ENCODE results near the gene ANKIB1.

Gene ANKIB1

DNA sequence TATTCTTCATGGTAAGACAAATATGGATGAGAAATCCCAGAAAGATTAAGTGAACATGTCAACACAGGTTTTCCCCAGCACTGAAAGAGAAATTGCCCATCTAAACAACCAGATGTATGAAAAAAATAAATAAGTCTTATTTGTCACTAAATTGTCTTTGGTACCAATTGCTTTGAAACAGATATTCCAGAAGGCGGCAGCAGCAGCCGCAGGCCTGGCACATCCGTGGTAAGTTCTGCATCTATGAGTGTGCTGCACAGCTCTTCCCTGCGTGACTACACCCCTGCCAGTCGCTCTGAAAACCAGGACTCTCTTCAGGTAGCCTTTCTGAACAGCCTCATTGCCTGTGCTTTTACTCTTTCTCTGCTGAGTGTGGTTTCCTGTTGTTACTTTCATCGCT lies 151.8 kb downstream of the ANKIB1 start:
- no peak overlapping the region for H2AFZ ChIP-seq (ENCODE audit: low read length)
- no peak overlapping the region for H3K9ac ChIP-seq (ENCODE audit: low read depth, low read length, poor library complexity, severe bottlenecking)
- H3K4me3 ChIP-seq (ENCODE audit: low read length, poor library complexity, severe bottlenecking) = no peak overlapping the region
- no peaks in the 10 kb centered on the region for H3K9me3 ChIP-seq (ENCODE audit: insufficient read depth, low read depth, low read length)
- no peaks in the 10 kb centered on the region for H3F3A ChIP-seq (ENCODE audit: low read depth)
- H3K36me3 ChIP-seq (ENCODE audit: insufficient read depth, low read length) = peaks cover 41% of the 10 kb centered on the region
- no peaks in the 10 kb centered on the region for H3K79me2 ChIP-seq (ENCODE audit: insufficient read depth, low read length)
- no peak overlapping the region for H3K4me2 ChIP-seq (ENCODE audit: low read depth, low read length, poor library complexity, severe bottlenecking)
- H4K20me1 ChIP-seq (ENCODE audit: insufficient read depth, low read length, poor library complexity, severe bottlenecking) = peaks cover 12% of the 10 kb centered on the region
- H3K9me2 ChIP-seq (replicated peaks; ENCODE audit: low read depth, low read length) = no peaks in the 10 kb centered on the region
- H3K27me3 ChIP-seq (ENCODE audit: insufficient read depth, low read length, poor library complexity, severe bottlenecking) = peaks cover 16% of the 10 kb centered on the region
- no peaks in the 10 kb centered on the region for H3K4me1 ChIP-seq (ENCODE audit: insufficient read depth, low read length, poor library complexity, severe bottlenecking)
- no peak for TF ChIP-seq EZH2phosphoT487 (IDR thresholded peaks at IDR 0.05; ENCODE audit: borderline replicate concordance)
- TF ChIP-seq, protein P1, sequence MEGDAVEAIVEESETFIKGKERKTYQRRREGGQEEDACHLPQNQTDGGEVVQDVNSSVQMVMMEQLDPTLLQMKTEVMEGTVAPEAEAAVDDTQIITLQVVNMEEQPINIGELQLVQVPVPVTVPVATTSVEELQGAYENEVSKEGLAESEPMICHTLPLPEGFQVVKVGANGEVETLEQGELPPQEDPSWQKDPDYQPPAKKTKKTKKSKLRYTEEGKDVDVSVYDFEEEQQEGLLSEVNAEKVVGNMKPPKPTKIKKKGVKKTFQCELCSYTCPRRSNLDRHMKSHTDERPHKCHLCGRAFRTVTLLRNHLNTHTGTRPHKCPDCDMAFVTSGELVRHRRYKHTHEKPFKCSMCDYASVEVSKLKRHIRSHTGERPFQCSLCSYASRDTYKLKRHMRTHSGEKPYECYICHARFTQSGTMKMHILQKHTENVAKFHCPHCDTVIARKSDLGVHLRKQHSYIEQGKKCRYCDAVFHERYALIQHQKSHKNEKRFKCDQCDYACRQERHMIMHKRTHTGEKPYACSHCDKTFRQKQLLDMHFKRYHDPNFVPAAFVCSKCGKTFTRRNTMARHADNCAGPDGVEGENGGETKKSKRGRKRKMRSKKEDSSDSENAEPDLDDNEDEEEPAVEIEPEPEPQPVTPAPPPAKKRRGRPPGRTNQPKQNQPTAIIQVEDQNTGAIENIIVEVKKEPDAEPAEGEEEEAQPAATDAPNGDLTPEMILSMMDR (conservative IDR thresholded peaks at IDR 0.05; ENCODE audit: low read length) = no peak

DNA sequence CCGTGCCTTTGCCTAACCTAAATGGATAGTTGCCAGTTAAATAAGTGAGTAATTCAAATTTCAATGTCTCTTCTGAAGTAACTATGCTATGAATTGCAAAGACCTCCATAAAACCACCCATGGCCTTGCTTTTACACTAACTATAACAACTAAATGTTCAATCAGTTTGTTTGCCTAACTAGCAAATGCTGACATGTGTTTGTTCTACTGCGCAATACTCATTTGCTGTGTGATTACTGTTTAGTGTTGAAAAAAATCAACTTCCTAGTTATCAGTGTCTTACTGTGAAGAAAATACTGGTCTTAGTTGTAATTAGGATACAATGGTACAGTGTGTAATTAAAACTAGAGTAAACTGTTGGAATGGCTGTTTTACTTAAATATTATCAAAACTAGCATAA lies 154.2 kb downstream of the ANKIB1 start:
- Histone ChIP-seq H3K27me3 (ENCODE audit: insufficient read depth, low read length, poor library complexity, severe bottlenecking) (peaks cover 36% of the 10 kb centered on the region), H4K20me1 (ENCODE audit: insufficient read depth, low read length, poor library complexity, severe bottlenecking) (peaks cover 14% of the 10 kb centered on the region), H3K36me3 (ENCODE audit: insufficient read depth, low read length) (peaks cover 32% of the 10 kb centered on the region), H3K4me2 (ENCODE audit: low read depth, low read length, poor library complexity, severe bottlenecking) (no peak overlapping the region), H3K9me3 (ENCODE audit: insufficient read depth, low read depth, low read length) (no peaks in the 10 kb centered on the region), H3K9ac (ENCODE audit: low read depth, low read length, poor library complexity, severe bottlenecking) (no peak overlapping the region), H3F3A (ENCODE audit: low read depth) (no peaks in the 10 kb centered on the region), H2AFZ (ENCODE audit: low read length) (no peak overlapping the region), H3K79me2 (ENCODE audit: insufficient read depth, low read length) (no peaks in the 10 kb centered on the region), H3K4me1 (ENCODE audit: insufficient read depth, low read length, poor library complexity, severe bottlenecking) (peaks cover 10% of the 10 kb centered on the region), H3K4me3 (ENCODE audit: low read length, poor library complexity, severe bottlenecking) (no peak overlapping the region), H3K9me2 (replicated peaks; ENCODE audit: low read depth, low read length) (no peaks in the 10 kb centered on the region)
- TF ChIP-seq EZH2phosphoT487 (IDR thresholded peaks at IDR 0.05; ENCODE audit: borderline replicate concordance) = no peak
- TF ChIP-seq, protein P1 (conservative IDR thresholded peaks at IDR 0.05; ENCODE audit: low read length) = no peak

DNA sequence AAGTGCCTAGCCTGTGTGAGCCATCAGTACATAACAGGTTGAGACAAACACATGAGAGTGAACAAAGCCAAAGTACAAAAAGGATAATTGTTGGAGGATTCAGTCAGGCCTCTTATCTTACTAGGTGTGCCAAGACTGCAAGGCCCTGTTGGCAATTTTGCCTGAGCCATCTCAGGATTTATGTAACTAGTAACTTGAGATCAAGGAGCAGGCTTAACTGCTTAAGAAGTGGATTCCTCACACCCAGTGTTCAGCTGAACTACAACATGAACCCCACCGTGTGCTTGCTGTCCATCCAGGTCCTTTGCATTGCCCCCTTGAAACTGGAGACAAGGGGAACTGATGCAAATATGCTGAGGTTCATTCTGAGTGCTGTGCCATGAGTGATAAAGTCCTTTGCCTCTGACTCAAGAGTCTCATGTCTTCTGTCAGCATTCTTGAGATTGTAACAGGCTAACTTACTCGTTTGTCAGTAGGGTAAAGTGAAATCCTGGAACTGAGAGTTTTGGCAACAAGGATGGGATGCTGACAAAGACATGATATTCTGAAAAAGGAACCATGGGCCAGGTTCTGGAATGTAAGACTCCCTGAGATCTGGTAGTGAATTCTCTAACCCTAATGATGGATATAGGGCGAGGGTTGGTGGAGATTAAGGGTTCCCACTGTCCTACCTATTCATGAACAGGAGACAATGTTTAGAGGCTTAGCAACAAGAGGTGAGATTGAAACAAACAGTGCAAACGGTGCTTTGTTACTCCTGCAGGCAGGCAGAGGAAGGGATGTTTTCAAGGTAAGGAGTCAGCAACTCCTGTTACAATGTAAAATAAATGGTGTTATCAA lies 157.4 kb downstream of the ANKIB1 start:
- no peak overlapping the region for H3K9ac ChIP-seq (ENCODE audit: low read depth, low read length, poor library complexity, severe bottlenecking)
- no peaks in the 10 kb centered on the region for H3K9me3 ChIP-seq (ENCODE audit: insufficient read depth, low read depth, low read length)
- peaks cover 19% of the 10 kb centered on the region for H4K20me1 ChIP-seq (ENCODE audit: insufficient read depth, low read length, poor library complexity, severe bottlenecking)
- no peaks in the 10 kb centered on the region for H3F3A ChIP-seq (ENCODE audit: low read depth)
- H3K4me1 ChIP-seq (ENCODE audit: insufficient read depth, low read length, poor library complexity, severe bottlenecking) = peaks cover 10% of the 10 kb centered on the region
- no peaks in the 10 kb centered on the region for H3K79me2 ChIP-seq (ENCODE audit: insufficient read depth, low read length)
- H3K4me2 ChIP-seq (ENCODE audit: low read depth, low read length, poor library complexity, severe bottlenecking) = peak overlapping the region; percentile 11
- TF ChIP-seq, protein P1 (conservative IDR thresholded peaks at IDR 0.05; ENCODE audit: low read length) = no peak
- no peak for TF ChIP-seq EZH2phosphoT487 (IDR thresholded peaks at IDR 0.05; ENCODE audit: borderline replicate concordance)
- H3K27me3 ChIP-seq (ENCODE audit: insufficient read depth, low read length, poor library complexity, severe bottlenecking) = peaks cover 67% of the 10 kb centered on the region
- peaks cover 18% of the 10 kb centered on the region for H3K36me3 ChIP-seq (ENCODE audit: insufficient read depth, low read length)
- no peaks in the 10 kb centered on the region for H3K9me2 ChIP-seq (replicated peaks; ENCODE audit: low read depth, low read length)
- H3K4me3 ChIP-seq (ENCODE audit: low read length, poor library complexity, severe bottlenecking) = no peak overlapping the region
- no peak overlapping the region for H2AFZ ChIP-seq (ENCODE audit: low read length)

Measured in Loucy (cell line).